Choroid plexus epithelial cell (primary cell): ENCODE results near the gene CLOCK.
A peak's percentile ranks its signal among the peaks of the same experiment; 100 is the strongest.
"Not testable (repeated sequence)": the region's sequence is repeated elsewhere in the genome, so short reads cannot be mapped to it uniquely, and the experiment has no call there.

Experiments used
- DNase-seq: peaks from one replicate; pipeline ENCODE4 v3.0.0-alpha.2; 2010; ENCODE audit warnings: low read depth
- H3K4me3 ChIP-seq: 2 replicates; pipeline ENCODE4 v1.5.1; 2011; ENCODE audit warnings: low read depth, mild to moderate bottlenecking, control low read depth, low read length, moderate library complexity
- TF ChIP-seq, protein P1 (sequence below): conservative IDR thresholded peaks from 2 replicates; pipeline ENCODE4 v1.5.1; 2011; ENCODE audit warnings: low read depth, mild to moderate bottlenecking, control low read depth, inconsistent platforms, low read length, moderate library complexity

CLOCK gene

DNA sequence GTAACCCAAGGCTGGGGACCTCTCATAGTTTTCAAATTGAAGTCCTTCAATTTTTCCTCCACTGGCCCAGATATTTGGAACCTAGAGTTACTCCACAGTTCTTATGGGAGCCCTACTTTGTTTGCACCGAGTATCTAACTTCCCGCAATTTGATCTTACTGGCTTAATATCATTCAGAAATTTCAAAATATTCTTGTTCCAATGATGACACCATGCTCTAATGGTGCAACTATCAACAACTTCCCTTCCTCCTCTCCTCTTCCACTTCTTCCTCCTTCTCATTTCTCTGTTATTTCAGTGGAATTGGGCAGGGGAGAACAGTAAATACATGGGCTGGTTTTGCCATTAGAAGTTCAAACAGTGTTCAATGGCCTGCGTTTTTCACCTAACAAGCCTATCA is 25.1 kb upstream of the CLOCK start:
- no peak for DNase-seq
- no peak overlapping the region for H3K4me3 ChIP-seq
- TF ChIP-seq, protein P1, sequence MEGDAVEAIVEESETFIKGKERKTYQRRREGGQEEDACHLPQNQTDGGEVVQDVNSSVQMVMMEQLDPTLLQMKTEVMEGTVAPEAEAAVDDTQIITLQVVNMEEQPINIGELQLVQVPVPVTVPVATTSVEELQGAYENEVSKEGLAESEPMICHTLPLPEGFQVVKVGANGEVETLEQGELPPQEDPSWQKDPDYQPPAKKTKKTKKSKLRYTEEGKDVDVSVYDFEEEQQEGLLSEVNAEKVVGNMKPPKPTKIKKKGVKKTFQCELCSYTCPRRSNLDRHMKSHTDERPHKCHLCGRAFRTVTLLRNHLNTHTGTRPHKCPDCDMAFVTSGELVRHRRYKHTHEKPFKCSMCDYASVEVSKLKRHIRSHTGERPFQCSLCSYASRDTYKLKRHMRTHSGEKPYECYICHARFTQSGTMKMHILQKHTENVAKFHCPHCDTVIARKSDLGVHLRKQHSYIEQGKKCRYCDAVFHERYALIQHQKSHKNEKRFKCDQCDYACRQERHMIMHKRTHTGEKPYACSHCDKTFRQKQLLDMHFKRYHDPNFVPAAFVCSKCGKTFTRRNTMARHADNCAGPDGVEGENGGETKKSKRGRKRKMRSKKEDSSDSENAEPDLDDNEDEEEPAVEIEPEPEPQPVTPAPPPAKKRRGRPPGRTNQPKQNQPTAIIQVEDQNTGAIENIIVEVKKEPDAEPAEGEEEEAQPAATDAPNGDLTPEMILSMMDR, result no peak

DNA sequence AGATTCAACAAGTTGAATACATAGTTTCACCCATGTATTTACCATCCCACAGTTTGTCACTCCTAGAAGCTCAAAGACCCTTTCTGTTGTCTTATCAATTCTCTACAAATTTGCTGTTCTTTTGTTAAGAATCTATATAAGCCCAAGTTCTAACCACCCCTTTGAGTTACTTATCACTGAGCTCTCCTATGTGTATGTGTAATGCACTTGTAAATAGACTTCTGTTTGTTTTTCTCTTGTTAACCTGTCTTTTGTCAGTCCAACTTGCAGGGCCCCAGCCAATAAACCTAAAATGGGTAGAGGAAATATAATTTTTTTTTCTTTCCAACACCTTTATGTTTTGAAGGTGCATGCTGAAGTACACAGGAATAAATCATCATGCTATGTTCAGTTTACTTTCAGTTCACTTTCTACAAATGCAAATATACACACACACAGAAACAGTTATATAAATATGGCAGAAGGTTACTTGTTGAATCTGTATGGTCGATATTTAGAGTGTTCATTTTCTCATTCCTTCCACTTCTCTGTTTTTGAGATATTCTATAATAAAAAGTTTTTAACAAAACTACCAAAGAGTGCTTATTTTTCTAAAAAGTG is 22.3 kb upstream of the CLOCK start:
- no peak for DNase-seq
- no peak overlapping the region for H3K4me3 ChIP-seq
- TF ChIP-seq, protein P1, result no peak

DNA sequence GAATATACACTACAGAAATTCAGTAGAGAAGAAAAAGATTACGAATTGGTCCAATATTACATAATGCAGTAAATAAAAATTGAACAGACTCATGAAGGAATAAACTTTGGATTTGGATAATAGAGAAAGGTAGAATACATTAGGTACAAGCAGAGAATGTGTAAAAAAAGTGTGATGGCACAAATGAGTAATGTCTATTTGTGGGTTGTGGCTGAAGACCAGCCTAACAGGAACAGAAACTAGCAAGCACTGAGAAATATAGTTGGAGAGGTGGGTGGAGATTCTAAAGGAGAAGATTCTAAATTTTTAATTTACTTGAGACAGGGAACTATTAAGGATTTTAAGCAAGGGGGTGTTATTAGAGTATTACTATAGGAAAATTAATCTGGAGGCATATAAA is 15.2 kb upstream of the CLOCK start:
- DNase-seq, result no peak

DNA sequence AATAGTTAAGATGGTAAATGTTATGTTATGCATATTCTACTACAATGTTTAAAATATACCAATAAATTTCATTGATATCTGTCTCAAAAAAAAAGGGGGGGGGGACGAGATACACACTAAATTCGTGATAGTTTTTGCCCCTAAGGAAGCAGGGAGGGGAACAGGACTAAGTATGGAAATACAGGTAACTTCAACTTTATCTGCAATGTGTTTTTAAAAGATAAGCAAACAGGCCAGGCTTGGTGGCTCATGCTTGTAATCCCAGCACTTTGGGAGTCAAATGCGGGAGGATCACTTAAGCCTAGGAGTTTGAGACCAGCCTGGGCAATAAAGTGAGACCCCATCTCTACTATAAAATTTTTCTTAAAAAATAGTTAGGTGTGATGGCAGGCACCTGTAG is 13.4 kb upstream of the CLOCK start:
- DNase-seq, result no peak
- TF ChIP-seq, protein P1, result no peak
- H3K4me3 ChIP-seq, result no peak overlapping the region

More for the DNA sequence above, 15.2 kb upstream of the CLOCK start:
- no peak overlapping the region for H3K4me3 ChIP-seq
- TF ChIP-seq, protein P1, result no peak

DNA sequence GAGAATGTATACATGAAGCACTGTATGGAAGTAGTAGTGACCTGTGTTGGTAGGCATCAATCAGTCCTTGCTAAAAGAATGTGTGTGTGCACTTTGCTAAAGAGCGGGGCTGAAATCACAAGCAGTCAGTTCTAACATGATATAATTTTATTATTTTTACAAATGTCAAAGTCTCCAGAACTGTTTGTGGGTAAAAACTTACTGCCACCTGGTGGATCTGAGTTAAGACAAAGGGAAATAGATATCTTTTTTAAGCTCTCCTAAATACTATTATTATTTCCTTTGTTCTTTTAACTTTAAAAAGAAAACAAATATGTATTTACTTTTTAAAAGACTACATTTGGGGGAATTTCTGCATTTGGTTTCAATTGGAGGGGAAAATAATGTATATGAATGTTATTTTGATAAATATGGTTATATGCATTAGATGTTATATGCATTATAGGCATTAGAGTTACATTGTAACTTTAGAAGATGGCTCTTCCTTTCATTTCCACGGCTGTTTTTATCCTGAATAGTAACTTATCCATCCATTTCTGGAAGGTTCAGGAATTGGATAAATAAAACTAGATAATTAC is 7.8 kb upstream of the CLOCK start:
- peak; percentile 84 for DNase-seq
- TF ChIP-seq, protein P1, result peak; percentile 62
- H3K4me3 ChIP-seq, result no peak overlapping the region

DNA sequence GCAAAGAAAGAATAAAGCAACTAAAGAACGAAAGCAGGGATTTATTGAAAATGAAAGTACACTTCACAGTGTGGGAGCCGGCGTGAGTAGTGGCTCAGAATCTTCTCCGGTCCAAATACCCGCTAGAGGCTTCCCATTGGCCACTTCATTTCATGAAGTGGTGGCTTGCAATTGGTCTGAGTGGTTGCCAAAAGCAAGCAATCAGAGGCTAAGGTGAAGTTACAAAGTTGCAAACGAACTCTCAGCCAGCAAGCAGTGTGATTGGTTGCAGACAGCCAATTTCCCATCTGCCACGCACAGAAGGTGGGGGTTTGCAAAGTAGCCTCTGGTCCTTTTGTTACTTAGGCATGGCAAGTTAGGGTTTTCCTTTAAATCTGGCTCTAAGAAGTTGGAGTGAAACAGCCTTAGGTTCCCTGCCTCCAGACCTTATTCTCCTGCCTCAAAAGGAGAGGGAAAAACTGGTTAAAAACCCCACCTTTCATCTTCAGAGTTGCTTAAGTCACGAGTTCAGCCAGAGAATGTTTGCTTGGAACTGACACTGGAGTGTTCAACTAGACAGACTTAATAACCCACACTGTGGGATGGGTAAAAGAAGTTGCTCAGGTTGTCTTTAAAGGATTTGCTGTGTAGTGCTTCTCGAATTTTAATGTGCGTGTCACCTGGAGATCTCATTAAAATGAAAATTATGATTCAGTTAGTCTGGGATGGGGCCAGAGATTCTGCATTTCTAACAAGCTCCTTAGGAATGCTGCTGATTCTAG is 6.9 kb upstream of the CLOCK start:
- peak; percentile 60 for DNase-seq
- peak overlapping the region; percentile 4 for H3K4me3 ChIP-seq
- TF ChIP-seq, protein P1, result no peak

DNA sequence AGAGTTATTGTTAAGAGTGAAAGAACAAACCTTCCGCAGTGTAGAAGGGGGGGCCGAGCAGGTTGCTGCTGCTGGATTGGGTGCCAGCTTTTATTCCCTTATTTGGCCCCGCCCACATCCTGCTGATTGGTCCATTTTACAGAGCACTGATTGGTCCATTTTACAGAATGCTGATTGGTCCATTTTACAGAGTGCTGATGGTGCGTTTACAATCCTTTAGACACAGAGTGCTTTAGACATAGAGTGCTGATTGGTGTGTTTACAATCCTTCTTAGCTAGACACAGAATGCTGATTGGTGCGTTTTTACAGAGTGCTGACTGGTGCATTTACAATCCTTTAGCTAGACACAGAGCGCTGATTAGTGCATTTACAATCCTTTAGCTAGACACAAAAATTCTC is 5.3 kb upstream of the CLOCK start:
- H3K4me3 ChIP-seq, DNase-seq: not testable (repeated sequence)
